Cerebellar cortex (tissue), 1 donor: ENCODE data around the gene CRYGD.
"Not testable (repeated sequence)": the region's sequence is repeated elsewhere in the genome, so short reads cannot be mapped to it uniquely, and the experiment has no call there.

Experiments used
- DNase-seq: peaks from one replicate; pipeline ENCODE4 v3.0.0-alpha.2; 2015; ENCODE audit warnings: low spot score

Gene CRYGD

DNA sequence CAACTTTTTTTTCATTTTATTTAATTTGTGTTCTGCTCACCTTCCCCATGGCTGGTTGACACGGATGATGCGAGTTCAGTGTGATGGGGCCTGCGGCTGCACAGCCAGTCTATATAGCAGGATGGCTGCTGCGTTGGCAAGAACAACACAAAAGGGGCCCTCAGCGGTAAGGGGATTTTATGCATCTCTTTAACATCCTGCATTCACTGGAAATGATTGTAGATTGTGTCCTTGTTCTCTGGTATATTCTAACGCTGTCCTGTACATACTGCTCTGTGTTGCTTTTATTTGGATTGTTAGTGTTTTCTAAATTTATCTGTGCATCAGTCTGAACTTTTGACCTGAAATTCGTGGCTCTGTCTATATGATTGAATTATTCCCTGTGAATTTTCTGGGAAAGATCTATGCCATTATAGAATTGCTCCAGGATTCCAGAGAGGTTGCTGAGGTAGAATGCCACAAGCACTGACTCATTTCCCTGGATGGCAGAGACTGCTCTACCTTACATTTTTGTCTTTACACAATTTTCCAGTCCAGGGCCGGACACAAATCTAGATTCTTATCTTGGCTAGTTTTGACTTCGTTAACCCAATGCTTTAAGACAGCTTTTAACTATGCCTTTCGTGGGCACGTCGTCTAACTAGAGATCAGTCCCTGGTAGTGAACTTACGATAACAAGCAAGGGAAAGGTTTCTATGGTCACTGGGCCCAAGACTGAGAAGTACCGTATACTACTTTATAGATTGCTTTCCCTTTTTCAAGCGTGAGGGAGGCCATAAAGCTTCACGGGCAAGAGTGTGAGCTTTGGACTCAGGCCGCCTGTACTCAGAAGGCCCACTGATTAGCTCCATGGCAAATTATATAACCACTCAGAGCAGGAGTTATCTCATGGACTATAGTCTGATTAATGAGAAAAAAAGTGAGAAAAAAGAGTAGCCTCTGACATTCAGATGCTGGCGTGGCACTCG is 5.7 kb upstream of the CRYGD start, which contains the start of gene CRYGC:
TSS of gene CRYGC (minus strand) at position 85 of the 968 bp plus-strand sequence. CDS start at position 49, 36 bp downstream.
- peak; percentile 22 for DNase-seq

- no peak for DNase-seq
These were observed 3.8 kb upstream of the CRYGD start for GRCh38 chr2:208128136-208128535.

- DNase-seq = no peak
These were observed 2.8 kb upstream of the CRYGD start for GRCh38 chr2:208127090-208127489.

- DNase-seq = no peak
These were observed 927 bp upstream of the CRYGD start for GRCh38 chr2:208125251-208125650.

DNA sequence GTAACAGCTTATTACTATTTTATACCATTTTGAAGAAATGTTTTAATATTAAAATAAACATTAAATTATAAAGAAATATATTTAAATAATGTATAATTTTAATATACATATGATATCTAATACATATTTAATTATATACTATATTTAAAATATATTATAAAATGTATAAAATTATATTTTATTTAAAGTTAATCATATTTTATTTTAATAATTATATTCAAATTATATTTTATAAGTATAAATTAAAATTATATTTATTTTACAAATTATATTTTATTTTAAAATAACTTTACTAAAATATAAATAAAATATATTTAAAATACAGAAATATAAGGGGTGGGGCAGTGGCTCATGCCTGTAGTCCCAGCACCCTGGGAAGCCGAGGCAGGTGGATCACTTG is 2.1 kb downstream of the CRYGD start:
- DNase-seq = no peak

DNA sequence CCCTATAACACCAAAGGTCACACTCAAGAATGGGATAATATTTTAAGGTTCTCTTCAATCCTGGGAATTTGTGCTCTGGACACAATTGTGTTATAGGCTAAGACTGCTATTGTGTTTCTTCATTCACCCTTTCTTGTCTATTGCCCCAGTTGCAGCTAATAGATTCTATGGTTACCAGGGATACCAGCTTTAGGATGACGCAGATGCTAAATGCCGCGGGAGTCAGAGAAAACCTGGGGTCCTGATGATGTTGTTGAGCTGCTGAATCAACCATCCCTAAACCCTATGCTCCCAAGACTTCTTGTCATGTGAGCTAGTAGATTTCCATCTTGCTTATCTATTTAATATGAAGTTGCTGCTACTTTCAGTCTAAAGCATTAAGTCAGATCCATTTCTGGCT is 5.4 kb downstream of the CRYGD start:
- DNase-seq = no peak

DNA sequence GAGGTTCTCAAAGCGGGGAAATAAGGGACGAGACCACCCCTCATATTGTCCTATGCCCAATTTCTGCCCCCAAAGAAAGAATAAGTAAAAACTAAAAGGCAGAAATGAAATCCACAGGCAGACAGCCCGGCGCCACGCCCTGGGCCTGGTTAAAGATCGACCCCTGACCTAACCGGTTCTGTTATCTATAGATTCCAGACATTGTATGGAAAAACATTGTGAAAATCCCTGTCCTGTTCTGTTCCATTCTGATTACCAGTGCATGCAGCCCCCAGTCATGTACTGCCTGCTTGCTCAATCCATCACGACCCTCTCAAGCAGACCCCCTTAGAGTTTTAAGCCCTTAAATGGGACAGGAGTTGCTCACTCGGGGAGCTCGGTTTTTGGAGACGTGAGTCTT is 6.9 kb downstream of the CRYGD start:
- not testable (repeated sequence) for DNase-seq

DNA sequence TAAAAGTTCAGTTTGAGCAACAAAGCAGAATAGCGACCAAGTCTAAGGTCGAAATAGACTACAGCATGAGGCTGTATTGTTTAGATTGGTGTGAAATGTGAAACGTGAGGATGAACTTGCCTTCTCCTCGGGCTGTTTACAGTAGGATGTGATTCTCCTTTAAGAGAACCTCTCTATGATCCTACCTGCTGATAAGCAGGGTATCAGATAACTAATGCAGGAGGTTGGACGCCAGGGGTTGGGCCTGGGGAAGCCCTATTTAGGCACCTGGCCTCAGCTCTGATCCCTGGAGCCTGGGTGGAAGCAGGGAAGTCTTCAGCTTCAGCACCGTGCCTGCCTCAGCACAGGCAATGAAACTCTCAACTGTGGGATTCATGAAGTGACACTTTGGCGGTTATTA is 11.4 kb downstream of the CRYGD start:
- no peak for DNase-seq

GRCh38 chr2:208112273-208112745 is 12.0 kb downstream of the CRYGD start:
- not testable (repeated sequence) for DNase-seq

GRCh38 chr2:208103616-208104015 is 20.7 kb downstream of the CRYGD start:
- peak; percentile 20 for DNase-seq

- peak; percentile 53 for DNase-seq
These were observed 22.4 kb downstream of the CRYGD start for GRCh38 chr2:208101716-208102631.

GRCh38 chr2:208099682-208100470 is 24.4 kb downstream of the CRYGD start:
- DNase-seq = no peak

DNA sequence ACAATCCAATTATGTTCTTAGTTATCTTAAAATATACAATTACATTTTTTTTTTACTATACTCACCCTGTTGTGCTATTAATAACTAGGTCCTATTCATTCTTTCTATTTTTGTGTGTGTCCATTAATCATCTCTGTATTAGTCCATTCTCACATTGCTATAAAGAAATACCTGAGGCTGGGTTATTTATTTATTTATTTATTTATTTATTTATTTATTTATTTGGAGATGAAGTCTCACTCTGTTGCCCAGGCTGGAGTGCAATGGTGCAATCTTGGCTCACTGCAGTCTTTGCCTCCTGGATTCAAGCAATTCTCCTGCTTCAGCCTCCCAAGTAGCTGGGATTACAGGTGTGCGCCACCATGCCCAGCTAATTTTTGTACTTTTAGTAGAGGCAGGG is 25.6 kb downstream of the CRYGD start:
- DNase-seq = not testable (repeated sequence)

DNA sequence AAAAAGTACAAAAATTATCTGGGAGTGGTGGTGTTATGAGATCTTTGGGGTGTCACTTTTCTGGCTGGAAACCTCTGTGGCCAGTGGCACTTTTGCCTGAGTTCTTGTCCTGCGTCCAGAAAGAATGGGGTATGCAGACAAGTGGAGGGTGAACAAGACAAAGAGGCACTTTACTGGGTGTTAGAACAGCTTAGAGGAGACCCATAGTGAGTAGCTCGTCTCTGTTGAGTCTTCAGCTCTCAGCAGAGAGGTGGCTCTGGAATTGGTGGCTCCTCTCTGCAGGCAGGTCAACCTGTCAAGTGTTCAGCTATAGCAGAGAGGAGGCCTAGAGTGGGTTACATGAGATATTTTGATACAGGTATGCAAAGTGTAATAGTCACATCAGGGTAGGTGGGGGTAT is 26.1 kb downstream of the CRYGD start:
- DNase-seq = no peak

GRCh38 chr2:208097801-208098200 is 26.5 kb downstream of the CRYGD start:
- DNase-seq = no peak

DNA sequence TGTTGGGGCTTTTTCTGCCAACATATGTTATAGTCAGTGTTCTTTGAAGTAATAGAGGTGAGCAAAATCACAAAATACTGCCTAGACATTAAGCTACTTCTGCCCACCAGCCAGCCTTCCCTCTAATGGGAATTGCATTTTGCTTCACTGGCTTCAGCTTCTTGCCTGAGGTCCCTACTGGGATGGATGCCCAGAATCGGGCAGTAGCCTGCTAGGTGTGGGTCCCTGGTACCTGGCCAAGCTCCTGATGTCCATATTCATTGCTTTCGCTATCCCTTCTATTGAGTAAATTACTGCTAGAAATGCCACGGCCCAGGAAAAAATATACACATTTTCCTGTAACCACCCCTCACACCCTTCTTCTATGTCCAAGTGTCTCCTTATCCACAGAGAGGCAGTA is 27.0 kb downstream of the CRYGD start:
- no peak for DNase-seq

GRCh38 chr2:208096080-208096479 is 28.2 kb downstream of the CRYGD start:
- DNase-seq = no peak

DNA sequence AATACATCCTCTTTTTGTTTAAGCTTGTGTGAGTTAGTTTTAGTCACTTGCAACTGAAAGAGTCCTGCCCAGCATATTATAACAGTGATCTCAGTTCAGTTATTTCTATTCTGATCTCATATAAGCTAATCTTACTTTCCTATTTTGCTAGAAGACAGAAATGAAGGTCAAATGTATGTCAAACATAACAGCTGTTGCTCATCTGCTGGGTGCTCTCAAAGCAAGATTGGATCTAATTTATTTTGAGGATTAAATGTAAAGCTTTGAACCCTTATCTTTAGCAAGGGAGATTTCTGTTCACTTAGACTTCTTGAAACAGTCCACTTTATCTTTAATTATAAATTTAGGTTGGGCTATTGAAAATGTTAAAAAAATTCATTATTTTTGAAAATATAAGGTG is 31.2 kb downstream of the CRYGD start:
- no peak for DNase-seq

GRCh38 chr2:208092093-208092832 is 32.1 kb downstream of the CRYGD start:
- DNase-seq = no peak

DNA sequence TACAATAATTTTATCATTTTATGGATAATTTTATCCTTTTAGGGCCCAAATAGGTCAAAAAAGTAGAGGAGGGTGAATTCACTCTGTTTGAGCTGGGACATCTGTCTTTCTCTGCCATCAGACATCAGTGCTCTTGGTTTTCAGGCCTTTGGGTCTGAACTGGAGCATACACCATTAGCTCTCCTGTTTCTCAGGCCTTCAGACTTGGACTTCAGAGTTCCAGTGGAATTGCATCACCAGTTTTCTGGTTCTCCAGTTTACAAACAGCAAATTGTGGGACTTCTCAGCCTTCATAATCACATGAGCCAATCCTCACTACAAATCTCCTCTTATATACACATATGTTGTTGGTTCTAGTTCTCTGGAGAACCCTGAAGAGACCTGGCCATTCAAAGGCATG is 33.9 kb downstream of the CRYGD start:
- no peak for DNase-seq

- no peak for DNase-seq
These were observed 38.3 kb downstream of the CRYGD start for GRCh38 chr2:208086029-208086428.
